HG03045 (cell line): Measurements from ENCODE around the gene MAD2L2.

ENCODE experiments used
- ATAC-seq: cut with Tn5 transposase; IDR thresholded peaks from one replicate; pipeline ENCODE4 v1.9.1; 2021; ENCODE audit warnings: mild to moderate bottlenecking, moderate library complexity; ENCODE audit not compliant: unreplicated experiment

MAD2L2 gene

DNA sequence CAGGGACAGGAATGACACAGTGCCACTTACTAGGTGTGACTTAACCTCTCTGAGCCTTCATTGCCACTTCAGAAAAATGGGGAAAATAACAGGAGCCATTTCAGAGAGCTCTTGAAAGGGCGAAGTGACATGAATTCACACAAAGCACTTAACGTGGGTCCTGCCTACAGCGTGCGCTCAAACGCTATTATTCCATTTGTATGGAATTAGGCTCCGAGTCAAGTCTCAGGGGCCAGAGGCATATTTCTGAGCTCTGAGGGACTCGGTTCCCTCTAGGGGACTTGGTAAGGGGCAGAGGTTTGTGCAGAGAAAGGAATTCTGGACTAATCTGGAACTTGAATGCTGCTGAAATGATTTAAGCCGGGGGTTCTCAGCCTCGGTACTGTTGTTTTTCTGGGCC is 24.6 kb upstream of the MAD2L2 start:
- ATAC-seq = no peak

DNA sequence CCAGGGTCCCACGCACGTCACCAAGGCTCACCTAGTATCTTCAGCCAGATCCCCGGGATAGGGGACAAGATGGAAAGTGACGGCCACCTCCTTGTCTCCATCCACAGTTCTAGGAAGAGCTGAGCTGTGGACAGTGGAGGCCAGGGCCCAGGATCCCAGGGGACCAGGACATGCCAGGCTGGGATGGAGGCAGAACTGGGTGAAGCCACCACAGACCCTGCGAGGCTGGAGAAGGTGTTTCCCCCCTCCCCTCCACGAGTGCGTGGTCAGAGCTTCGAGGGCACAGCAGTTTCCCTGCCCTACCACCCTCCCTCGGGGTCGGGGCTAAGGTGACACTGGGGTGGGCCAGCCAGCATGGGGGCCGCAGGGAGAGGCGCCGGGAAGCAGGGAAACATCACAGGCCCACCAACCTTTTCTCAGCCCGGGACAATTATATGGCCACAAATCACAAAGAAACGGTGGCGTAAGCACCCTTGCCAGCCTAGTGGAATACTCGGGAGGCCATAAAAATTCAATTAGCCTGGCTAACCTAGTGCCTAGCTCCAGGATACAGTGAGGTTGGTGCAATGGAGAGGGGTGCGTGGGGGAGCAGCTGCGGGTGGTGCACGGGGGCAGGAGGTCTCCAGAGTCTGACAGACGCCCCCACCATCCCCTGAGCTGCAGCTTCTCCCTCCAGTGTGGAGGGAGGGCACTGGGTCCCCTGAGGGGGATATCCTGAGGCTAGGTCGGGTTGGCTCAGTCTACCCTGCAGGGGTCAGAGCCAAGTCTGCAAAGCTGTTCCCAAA is 23.9 kb upstream of the MAD2L2 start:
- no peak for ATAC-seq

- ATAC-seq = no peak
Observed at GRCh38 chr1:11704194-11704529, 23.2 kb upstream of the MAD2L2 start.

GRCh38 chr1:11703357-11704193 is 22.6 kb upstream of the MAD2L2 start:
- ATAC-seq = no peak

GRCh38 chr1:11701981-11702803 is 21.2 kb upstream of the MAD2L2 start:
- no peak for ATAC-seq

- no peak for ATAC-seq
Observed at GRCh38 chr1:11701551-11701961, 20.6 kb upstream of the MAD2L2 start.

DNA sequence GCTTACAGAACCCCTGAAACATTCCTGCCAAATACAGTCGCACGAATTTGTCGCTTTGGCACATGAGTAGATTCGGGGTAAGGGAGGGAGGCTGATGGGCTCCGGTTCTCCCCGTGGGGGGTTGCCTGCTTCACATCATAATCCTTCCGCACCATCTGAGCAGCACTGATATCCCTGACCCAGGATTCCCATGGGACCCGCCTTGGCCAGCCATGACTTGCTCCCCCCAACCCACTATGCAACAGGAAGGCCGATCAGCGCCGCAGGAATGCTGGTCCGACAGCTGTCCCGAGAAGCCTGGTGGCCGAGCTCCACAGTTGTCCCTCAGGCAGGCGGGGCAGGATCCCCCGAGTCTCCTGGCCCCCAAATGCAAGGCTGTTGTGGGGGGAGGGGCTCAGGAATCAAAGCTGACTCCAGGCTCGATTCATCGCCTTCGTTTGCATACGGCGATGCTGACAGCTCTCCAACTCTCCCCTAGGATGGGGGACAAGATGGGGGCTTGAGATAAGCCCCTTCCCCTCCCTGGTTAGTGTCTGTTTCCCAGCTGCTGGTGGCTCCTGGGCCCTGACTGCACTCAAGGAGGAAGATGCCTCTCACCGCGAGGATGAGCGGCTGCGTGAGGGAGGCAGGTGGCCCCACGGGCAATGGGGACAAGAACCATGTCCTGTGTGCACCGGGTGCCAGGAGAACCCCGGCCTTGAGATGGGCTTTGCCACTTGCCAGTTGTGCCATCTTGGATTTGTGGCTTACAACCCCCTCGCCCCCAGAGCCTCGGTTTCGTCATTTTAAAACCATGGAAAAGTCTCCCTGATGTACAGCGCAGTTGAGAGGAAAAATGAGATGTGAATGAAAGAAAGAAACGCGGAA is 19.9 kb upstream of the MAD2L2 start:
- no peak for ATAC-seq

- ATAC-seq = no peak
Observed at GRCh38 chr1:11697893-11698210, 16.9 kb upstream of the MAD2L2 start.

DNA sequence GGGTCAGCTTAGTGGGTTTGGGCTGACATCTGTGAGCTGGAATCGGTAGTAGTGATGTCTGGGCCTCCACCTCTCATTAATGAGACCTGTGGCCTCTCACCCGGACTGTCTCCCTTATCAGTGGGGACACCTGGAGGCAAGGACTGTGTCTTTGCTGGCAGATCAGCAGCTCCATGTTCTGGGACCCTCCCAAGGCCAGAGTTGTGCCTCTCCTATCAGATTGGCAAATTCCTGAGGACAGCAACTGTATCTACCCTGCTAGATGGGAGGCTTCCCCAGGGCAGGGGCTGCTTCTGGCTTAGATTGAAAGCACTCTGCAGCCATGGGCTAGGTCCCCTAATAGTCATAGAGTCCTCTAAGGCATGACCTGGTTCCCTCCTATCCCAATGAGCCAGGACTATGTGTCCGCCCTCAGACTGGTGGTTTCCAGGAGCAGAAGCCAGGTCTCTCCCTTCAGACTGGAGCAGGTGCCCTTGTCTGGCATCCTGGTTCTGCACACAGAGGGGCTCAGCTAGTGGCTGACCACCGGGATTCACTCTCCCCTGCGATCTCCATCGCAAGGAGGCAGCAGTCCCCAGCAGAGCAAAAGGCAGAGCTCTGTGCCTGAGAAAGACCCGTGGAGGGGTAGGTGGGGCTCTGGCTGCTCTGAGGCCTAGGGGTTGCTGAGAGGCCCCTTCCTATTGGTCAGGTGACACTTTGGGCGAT is 16.4 kb upstream of the MAD2L2 start:
- ATAC-seq = no peak

GRCh38 chr1:11695861-11696260 is 14.9 kb upstream of the MAD2L2 start:
- no peak for ATAC-seq

GRCh38 chr1:11693917-11694316 is 13.0 kb upstream of the MAD2L2 start:
- ATAC-seq = no peak

- ATAC-seq = no peak
Observed at GRCh38 chr1:11693024-11693590, 12.2 kb upstream of the MAD2L2 start.

- ATAC-seq = no peak
Observed at GRCh38 chr1:11691928-11692711, 11.2 kb upstream of the MAD2L2 start.

- no peak for ATAC-seq
Observed at GRCh38 chr1:11691302-11691914, 10.5 kb upstream of the MAD2L2 start, which contains the start of gene DRAXIN. TSS of gene DRAXIN (plus strand) at chr1:11691710. CDS start at chr1:11706259, 14,549 bp downstream.

DNA sequence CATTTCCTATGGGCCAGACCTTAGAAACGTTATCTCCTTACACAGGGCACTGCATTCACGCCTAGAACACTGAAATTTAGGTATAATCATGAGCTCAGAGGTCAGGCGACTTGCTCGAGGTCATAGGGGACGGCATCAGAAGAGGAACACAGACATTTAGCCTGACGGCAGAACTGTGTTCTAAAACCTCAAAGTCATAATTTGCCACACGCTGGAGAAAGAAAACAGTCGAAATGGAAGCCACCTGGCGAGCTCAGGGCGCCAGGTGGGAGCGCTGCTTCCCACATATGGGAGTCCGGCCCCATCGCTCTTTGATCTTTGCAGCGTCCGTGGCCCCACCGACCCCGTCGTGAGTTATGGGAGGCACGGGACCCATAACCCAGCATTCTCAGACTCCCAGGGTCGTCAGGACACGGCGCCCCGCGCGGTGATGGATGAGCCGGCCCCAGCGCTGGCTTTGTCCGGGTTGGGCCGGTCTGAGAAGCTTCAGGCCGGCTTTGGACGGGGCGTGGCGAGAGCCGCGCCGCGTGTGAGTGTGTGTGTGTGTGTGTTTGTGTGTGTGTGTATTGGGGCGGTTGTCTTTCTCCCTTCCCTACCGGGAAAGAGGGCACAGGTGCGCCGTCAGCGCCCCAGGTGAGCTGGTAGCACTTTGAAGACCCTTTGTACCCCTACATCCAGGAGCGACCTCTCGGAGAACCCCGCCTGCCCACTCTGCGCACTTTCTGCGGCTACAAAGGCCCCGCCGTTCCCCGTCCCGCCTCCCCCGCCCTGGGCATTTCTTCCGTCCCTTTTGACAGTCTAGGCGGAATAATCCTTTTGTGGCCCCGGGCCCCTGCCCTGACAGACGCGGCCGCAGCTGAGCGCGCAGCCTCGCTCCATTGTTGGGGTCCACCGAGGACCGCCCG is 9.7 kb upstream of the MAD2L2 start:
- ATAC-seq = no peak

GRCh38 chr1:11688506-11688905 is 7.6 kb upstream of the MAD2L2 start:
- no peak for ATAC-seq

- no peak for ATAC-seq
Observed at GRCh38 chr1:11685210-11685752, 4.3 kb upstream of the MAD2L2 start.
